ENCODE results near the gene SBF2.

DNA sequence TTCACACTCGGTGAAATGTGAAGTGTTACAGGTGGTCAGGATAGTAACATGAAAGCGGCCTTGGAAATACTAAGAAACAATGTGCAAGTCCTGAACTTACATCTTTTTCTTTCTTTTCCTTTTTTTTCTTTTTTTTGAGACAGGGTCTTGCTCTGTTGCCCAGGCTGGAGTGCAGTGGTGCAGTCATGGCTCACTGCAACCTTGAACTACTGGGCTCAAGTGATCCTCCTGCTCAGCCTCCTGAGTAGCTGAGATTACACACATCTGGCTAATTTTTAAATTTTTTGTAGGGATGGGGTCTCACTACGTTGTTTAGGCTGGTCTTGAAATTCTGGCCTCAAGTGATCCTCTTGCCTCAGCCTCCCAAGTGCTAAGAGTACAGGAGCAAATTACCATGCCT is 377.5 kb downstream of the SBF2 start:
- TF ChIP-seq, protein P1, sequence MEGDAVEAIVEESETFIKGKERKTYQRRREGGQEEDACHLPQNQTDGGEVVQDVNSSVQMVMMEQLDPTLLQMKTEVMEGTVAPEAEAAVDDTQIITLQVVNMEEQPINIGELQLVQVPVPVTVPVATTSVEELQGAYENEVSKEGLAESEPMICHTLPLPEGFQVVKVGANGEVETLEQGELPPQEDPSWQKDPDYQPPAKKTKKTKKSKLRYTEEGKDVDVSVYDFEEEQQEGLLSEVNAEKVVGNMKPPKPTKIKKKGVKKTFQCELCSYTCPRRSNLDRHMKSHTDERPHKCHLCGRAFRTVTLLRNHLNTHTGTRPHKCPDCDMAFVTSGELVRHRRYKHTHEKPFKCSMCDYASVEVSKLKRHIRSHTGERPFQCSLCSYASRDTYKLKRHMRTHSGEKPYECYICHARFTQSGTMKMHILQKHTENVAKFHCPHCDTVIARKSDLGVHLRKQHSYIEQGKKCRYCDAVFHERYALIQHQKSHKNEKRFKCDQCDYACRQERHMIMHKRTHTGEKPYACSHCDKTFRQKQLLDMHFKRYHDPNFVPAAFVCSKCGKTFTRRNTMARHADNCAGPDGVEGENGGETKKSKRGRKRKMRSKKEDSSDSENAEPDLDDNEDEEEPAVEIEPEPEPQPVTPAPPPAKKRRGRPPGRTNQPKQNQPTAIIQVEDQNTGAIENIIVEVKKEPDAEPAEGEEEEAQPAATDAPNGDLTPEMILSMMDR (IDR thresholded peaks at IDR 0.05; ENCODE audit: poor library complexity, severe bottlenecking), result no peak
- TF ChIP-seq POLR2AphosphoS5 (IDR thresholded peaks at IDR 0.05) (no peak), EP300 (conservative IDR thresholded peaks at IDR 0.05; ENCODE audit: poor library complexity, severe bottlenecking) (no peak), EZH2 (IDR thresholded peaks at IDR 0.05; ENCODE audit: borderline replicate concordance, insufficient read depth, low read length, poor library complexity, severe bottlenecking) (no peak), RAD21 (conservative IDR thresholded peaks at IDR 0.05) (no peak), TAF1 (IDR thresholded peaks at IDR 0.05; ENCODE audit: low read depth) (no peak)
- TF ChIP-seq, protein P2, sequence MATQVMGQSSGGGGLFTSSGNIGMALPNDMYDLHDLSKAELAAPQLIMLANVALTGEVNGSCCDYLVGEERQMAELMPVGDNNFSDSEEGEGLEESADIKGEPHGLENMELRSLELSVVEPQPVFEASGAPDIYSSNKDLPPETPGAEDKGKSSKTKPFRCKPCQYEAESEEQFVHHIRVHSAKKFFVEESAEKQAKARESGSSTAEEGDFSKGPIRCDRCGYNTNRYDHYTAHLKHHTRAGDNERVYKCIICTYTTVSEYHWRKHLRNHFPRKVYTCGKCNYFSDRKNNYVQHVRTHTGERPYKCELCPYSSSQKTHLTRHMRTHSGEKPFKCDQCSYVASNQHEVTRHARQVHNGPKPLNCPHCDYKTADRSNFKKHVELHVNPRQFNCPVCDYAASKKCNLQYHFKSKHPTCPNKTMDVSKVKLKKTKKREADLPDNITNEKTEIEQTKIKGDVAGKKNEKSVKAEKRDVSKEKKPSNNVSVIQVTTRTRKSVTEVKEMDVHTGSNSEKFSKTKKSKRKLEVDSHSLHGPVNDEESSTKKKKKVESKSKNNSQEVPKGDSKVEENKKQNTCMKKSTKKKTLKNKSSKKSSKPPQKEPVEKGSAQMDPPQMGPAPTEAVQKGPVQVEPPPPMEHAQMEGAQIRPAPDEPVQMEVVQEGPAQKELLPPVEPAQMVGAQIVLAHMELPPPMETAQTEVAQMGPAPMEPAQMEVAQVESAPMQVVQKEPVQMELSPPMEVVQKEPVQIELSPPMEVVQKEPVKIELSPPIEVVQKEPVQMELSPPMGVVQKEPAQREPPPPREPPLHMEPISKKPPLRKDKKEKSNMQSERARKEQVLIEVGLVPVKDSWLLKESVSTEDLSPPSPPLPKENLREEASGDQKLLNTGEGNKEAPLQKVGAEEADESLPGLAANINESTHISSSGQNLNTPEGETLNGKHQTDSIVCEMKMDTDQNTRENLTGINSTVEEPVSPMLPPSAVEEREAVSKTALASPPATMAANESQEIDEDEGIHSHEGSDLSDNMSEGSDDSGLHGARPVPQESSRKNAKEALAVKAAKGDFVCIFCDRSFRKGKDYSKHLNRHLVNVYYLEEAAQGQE (IDR thresholded peaks at IDR 0.05; ENCODE audit: borderline replicate concordance), result no peak
